H7 (cell line): ENCODE data around the gene SOX18. TPM values are rescaled to one million over a fixed set of nuclear protein-coding genes. Genes with fewer than 3 reads are reported as not detected.
"Not testable (repeated sequence)": the region's sequence is repeated elsewhere in the genome, so short reads cannot be mapped to it uniquely, and the experiment has no call there.

Experiments
- DNase-seq: peaks from one replicate; pipeline ENCODE4 v3.0.0; 2012
- H3K27me3 ChIP-seq: 2 replicates; pipeline ENCODE4 v1.6.0; 2011; ENCODE audit warnings: mild to moderate bottlenecking, low read length; ENCODE audit not compliant: control insufficient read depth, insufficient read depth
- H3K36me3 ChIP-seq: replicated peaks from 2 replicates; pipeline ENCODE4 v1.5.1; 2011; ENCODE audit warnings: low read length; ENCODE audit not compliant: control insufficient read depth, insufficient read depth
- H3K4me3 ChIP-seq: 2 replicates; pipeline ENCODE4 v1.5.1; 2011; ENCODE audit warnings: low read depth, mild to moderate bottlenecking, control low read depth, low read length, moderate library complexity; ENCODE audit not compliant: insufficient read depth
- total RNA-seq: library from RNA; depleted of rRNA; stranded (reverse); fragments of >200 nt; shearing (Covaris generic); gene quantifications from 2 replicates; pipeline ENCODE4 v1.2.3, GENCODE V29; 2014; rRNA removed

Gene SOX18
- total RNA-seq, result 0.52 and 1.2 TPM in 2 replicates

DNA sequence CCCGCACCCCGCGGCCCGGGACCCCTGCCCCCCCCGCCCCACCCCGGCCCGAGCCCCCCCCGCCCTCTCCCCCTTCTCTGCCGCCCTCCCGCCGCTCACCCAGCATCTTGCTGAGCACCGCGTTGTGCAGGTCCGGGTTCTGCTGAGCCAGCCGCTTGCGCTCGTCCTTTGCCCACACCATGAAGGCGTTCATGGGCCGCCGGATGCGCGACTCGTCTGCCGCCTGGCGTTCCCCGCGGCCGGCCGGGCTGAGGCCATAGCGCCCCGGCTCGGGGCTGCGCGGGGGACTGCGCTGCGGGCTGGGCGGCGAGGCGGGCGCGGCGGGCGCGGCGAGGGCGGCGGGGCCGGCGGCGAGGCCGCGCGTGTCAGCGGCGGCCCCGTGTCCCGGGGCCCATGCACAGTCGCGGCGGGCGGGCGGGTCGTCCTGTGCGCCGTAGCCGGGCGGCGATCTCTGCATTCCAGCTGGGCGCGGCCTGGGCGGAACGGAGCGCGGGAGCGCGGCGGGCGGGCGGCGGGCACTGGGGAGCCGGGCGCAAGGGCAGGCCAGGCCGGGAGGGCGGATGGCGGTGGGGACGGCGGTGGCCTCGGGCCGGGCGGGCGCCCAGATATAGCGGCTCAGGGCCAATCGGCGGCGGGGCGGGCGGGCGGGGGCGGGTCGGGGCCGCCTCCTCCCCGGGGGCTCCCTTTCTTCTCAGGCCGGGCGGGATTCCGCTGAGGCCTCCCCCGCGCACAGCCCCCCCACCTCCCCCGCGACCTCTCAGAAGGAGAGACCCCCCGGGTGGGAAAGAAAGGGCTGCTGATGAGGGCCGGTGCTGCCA lies at the start of gene SOX18:
Gene SOX18, minus strand, starts transcription at position 580 of the 818 bp plus-strand sequence. Its CDS starts 123 bp downstream, at position 457.
- peak; percentile 90 for DNase-seq
- peak within 1 kb of the TSS; percentile 40 for H3K4me3 ChIP-seq
- H3K27me3 ChIP-seq, result peaks cover 50% of the 10 kb centered on the region
- H3K36me3 ChIP-seq, result no peaks in the 10 kb centered on the region

DNA sequence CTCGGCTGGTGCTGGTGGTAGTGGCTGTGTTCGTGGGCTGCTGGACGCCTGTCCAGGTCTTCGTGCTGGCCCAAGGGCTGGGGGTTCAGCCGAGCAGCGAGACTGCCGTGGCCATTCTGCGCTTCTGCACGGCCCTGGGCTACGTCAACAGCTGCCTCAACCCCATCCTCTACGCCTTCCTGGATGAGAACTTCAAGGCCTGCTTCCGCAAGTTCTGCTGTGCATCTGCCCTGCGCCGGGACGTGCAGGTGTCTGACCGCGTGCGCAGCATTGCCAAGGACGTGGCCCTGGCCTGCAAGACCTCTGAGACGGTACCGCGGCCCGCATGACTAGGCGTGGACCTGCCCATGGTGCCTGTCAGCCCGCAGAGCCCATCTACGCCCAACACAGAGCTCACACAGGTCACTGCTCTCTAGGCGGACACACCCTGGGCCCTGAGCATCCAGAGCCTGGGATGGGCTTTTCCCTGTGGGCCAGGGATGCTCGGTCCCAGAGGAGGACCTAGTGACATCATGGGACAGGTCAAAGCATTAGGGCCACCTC lies 49.1 kb upstream of the SOX18 start:
- Histone ChIP-seq H3K36me3 (no peaks in the 10 kb centered on the region), H3K27me3 (peaks cover 19% of the 10 kb centered on the region), H3K4me3 (no peak overlapping the region)
- no peak for DNase-seq

DNA sequence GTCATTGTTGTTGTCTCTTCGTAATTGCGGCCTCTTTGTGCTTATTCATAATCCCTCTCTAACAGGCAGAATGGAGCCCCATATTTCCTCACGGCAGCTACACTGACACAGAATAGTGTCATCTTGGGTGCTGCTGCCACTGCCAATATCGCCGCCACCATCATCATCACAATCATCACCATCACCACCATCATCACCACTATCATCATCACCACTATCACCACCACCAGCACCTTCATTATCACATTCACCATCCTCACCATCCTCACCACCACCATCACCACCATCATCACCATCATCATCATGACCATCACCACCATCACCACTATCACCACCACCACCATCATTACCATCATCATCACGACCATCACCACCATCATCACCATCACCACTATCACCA lies 47.1 kb upstream of the SOX18 start:
- H3K27me3 ChIP-seq, result peaks cover 5% of the 10 kb centered on the region; the same call in 1 of the 2 replicates
- no peak overlapping the region for H3K4me3 ChIP-seq

DNA sequence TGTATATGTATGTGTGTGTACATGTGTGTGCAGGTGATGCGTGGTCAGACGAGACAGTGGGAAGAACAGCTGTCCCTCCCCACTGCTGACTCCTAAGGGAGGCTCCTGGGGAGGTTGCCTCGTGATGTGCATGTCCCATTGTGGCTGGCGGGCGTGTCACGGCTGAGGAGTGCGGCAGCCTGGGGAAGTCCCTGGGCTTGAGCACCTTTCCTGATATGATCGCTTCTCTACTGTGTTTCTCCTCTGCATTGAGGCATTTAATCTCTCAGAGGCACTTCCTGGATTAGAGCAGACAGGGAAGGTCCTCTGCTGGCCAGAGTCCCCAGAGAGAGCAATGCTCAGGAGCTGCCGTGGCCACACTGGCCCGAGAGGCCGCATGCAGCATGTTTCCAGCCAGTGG lies 46.5 kb upstream of the SOX18 start:
- Histone ChIP-seq H3K36me3 (no peaks in the 10 kb centered on the region), H3K27me3 (peaks cover under 1% of the 10 kb centered on the region; the same call in 1 of the 2 replicates), H3K4me3 (no peak overlapping the region)
- DNase-seq, result no peak

More for the DNA sequence above, 47.1 kb upstream of the SOX18 start:
- H3K36me3 ChIP-seq, result no peaks in the 10 kb centered on the region
- no peak for DNase-seq

DNA sequence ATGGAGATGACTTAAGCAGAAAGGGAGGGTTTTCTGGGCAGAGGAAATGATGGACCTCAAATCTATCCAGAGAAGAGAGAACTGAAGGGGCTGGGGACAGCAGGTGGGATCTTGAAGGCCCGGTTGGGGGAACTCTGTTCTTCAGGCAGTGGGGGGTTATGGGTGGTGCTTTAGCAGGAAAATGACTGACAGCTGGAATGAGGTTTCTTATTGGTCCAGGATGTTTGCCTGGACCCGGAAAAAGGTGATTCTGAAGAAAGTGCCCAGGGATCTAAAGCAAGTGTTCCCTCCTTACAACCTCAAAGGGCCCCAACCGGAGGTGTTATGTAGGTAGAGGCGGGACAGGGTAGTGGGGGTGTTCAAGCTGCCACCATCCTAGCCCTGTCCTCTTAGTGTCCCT lies 46.0 kb upstream of the SOX18 start:
- DNase-seq, result no peak
- Histone ChIP-seq H3K36me3 (no peaks in the 10 kb centered on the region), H3K27me3 (no peaks in the 10 kb centered on the region)

DNA sequence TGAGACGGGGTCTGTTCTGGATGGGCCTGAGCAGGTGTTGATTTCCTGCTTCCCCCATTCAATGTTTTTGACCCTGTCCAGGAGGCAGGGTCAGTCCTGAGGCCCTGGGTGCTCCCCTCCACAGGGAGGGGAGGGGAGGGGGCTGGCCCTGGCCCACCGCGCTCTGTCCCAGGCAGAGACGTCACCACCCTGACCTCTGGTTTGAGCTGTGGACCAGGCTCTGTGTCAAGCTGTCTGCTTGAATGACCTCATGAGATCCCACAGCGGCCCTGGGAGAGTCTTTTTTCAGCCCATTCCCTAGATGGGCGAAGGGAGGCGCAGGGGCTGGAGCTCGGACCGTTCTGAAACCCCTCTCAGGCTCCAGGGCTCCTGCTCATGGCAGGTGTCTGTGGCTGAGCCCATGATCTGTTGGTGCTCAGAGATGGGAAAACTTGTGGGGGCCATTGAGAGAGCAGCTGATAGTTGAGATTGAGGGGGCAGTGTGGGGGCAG lies 43.6 kb upstream of the SOX18 start:
- no peaks in the 10 kb centered on the region for H3K27me3 ChIP-seq
- H3K4me3 ChIP-seq, result no peak overlapping the region
- peak; percentile 83 for DNase-seq
- H3K36me3 ChIP-seq, result no peaks in the 10 kb centered on the region

More for the DNA sequence above, 46.0 kb upstream of the SOX18 start:
- no peak overlapping the region for H3K4me3 ChIP-seq

DNA sequence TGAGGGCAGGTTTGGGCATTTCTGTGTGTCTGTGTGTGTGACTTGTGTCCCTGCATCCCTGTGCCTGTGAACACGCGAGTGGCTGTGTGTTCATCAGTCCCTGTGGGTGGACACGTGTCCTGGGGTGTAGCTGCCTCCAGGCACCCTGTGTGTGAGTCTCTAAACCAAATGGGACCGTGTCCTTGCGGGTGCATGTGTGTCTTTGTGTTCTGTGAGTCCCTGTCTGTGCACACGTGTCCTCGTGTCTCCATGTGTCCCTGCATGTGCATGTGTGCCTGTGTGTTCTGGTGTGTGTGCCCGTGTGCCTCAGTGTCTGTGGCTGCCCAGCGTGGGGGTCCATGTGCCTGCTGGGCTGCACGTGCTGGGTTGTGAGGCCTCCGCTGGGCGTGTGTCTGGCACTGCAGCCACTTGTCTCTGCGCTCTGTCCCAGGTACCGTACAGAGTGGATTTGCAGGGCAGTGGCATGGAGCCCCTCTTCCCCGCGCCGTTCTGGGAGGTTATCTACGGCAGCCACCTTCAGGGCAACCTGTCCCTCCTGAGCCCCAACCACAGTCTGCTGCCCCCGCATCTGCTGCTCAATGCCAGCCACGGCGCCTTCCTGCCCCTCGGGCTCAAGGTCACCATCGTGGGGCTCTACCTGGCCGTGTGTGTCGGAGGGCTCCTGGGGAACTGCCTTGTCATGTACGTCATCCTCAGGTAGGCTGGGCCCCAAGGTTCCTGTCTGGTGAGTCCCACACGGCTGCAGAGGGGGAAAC lies 43.0 kb upstream of the SOX18 start:
- no peak for DNase-seq
- Histone ChIP-seq H3K36me3 (no peaks in the 10 kb centered on the region), H3K4me3 (no peak overlapping the region), H3K27me3 (no peaks in the 10 kb centered on the region)

DNA sequence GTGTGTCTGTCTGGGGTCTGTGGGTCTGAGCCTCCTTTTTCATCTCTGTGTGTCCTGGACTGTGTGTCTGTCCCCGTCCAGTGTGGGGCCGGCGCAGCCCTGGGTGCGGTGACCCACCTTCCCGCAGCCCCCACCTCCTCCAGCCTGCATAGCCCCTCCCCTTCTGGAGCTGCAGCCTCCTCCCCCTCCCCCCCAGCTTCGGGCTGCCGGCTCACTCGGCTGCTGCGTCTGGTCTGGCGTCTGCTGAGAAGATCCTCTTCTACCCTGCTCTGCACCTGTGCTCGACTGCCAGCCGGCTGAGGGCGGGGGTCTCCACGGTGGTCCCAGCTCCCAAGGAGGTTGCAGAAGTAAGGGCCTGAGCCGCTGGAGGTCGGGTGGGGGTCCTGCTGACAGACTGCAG lies 42.3 kb upstream of the SOX18 start:
- peak; percentile 90 for DNase-seq
- Histone ChIP-seq H3K27me3 (no peaks in the 10 kb centered on the region), H3K4me3 (no peak overlapping the region), H3K36me3 (no peaks in the 10 kb centered on the region)

DNA sequence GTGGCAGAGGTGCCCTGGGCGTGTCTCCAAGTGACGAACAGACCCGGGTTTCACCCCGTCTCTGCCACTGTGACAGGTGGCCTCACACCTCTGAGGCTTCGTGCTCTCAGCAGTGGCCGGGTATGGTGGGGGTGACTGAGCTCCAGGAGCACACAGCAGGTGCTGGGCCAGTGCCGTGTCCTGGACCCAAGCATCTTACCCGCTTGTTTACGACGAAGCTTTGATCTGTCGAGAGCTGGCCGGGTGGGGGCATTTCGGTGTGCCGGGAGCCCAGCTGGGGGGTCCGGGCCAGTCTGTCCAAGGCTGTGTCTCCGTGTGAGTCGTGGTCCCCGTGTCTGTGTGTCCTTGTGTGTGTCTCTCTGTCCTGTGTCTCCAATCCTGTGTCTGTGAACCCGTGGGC lies 41.9 kb upstream of the SOX18 start:
- no peaks in the 10 kb centered on the region for H3K27me3 ChIP-seq
- no peak for DNase-seq
- no peak overlapping the region for H3K4me3 ChIP-seq

DNA sequence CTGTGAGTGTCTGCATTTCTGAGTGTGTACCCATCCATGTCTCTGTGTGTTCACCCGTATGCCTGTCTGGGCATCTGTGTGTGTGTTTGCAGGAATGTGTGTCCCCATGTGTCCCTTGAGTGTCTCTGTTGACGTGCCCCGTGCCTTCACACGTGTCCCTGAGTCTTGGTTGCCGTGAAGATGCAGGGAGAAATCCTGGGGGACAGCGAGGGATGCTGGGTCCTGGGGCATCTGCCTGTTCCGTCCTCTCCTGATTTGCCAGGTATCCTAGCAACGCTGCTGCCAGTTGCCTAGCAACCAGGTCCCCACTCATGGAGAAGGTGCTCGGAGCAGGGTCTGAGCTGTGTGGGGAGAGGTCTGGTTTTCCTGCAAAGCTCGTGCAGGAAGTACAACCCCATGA lies 40.7 kb upstream of the SOX18 start:
- H3K4me3 ChIP-seq, result no peak overlapping the region
- H3K27me3 ChIP-seq, result peaks cover 3% of the 10 kb centered on the region
- H3K36me3 ChIP-seq, result no peaks in the 10 kb centered on the region
- DNase-seq, result no peak

More for the DNA sequence above, 41.9 kb upstream of the SOX18 start:
- no peaks in the 10 kb centered on the region for H3K36me3 ChIP-seq

DNA sequence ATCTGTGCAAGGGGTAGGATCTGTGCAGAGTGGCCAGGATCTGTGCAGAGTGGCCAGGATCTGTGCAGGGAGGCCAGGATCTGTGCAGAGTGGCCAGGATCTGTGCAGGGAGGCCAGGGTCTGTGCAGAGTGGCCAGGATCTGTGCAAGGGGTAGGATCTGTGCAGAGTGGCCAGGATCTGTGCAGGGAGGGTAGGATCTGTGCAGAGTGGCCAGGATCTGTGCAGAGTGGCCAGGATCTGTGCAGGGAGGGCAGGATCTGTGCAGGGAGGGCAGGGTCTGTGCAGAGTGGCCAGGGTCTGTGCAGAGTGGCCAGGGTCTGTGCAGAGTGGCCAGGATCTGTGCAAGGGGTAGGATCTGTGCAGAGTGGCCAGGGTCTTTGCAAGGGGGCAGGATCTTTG lies 39.1 kb upstream of the SOX18 start:
- not testable (repeated sequence) for H3K4me3 ChIP-seq, H3K36me3 ChIP-seq, DNase-seq
- H3K27me3 ChIP-seq, result peaks cover 18% of the 10 kb centered on the region

DNA sequence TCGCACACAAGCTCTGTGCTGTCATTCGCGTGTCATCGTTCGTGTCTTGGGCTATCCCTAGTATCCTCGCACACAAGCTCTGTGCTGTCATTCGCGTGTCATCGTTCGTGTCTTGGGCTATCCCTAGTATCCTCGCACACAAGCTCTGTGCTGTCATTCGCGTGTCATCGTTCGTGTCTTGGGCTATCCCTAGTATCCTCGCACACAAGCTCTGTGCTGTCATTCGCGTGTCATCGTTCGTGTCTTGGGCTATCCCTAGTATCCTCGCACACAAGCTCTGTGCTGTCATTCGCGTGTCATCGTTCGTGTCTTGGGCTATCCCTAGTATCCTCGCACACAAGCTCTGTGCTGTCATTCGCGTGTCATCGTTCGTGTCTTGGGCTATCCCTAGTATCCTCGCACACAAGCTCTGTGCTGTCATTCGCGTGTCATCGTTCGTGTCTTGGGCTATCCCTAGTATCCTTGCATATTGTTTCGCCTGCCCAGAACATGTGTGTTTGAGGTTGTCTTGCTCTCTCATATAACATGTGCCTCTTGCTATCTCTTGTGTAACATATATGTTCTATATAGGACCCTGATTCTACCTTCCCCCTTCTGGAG lies 37.9 kb upstream of the SOX18 start:
- not testable (repeated sequence) for H3K36me3 ChIP-seq, DNase-seq, H3K4me3 ChIP-seq
- peaks cover 26% of the 10 kb centered on the region for H3K27me3 ChIP-seq

DNA sequence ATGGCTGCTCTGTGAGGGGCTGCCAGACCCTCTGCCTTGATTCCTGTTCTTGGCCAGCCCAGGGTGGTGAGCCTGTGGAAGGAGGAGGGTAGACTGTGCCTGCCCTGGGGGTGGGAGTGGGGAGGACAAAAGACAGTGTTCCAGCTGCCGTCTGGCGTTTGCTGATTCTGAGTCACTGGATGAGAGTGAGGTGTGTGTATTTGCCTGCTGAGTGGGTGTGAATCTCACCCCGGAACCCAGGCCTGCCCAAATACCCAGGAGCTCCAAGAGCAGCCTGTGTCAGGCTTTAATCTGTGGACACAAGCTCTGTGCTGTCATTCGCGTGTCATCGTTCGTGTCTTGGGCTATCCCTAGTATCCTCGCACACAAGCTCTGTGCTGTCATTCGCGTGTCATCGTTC lies 37.4 kb upstream of the SOX18 start:
- no peak for DNase-seq
- H3K36me3 ChIP-seq, result no peaks in the 10 kb centered on the region
- peaks cover 30% of the 10 kb centered on the region for H3K27me3 ChIP-seq

DNA sequence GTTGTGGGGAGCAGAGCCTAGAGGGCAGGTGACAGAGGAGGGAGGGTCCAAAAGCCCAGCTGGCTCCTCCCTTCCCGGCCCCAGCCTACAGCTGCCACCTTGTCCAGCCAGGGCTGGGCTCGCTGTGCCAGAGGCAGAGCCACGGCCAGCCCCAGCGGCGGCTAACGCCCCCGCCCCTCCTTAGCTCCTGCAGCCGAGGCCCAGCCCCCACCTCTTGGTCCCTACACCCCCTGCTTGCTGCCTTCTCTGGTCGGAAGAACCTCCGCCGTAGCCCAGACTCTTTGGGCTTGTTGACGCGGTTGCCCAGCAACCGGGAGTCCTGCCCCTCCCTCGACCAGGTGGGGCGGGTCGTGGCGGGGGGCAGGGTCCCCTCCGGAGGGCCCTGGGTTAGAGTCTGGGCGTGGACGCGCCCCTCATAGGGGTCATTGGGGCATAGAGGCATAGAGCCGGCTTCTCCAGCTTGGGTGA lies 35.3 kb upstream of the SOX18 start:
- Histone ChIP-seq H3K36me3 (no peaks in the 10 kb centered on the region), H3K4me3 (peak overlapping the region; percentile 64; the same call in 1 of the 2 replicates), H3K27me3 (peaks cover 38% of the 10 kb centered on the region)
- DNase-seq, result peak; percentile 90

More for the DNA sequence above, 37.4 kb upstream of the SOX18 start:
- no peak overlapping the region for H3K4me3 ChIP-seq
